GM19351 (cell line): ENCODE measurements around the gene RRN3.
A peak's percentile ranks its signal among the peaks of the same experiment; 100 is the strongest.
"Not testable (repeated sequence)": the region's sequence is repeated elsewhere in the genome, so short reads cannot be mapped to it uniquely, and the experiment has no call there.

Experiments used
- ATAC-seq: cut with Tn5 transposase; IDR thresholded peaks from one replicate; pipeline ENCODE4 v1.9.1; 2021; ENCODE audit warnings: mild to moderate bottlenecking, moderate library complexity; ENCODE audit not compliant: unreplicated experiment

The RRN3 gene

GRCh38 chr16:15029749-15030148, 64.3 kb downstream of the RRN3 start:
- ATAC-seq = not testable (repeated sequence)

DNA sequence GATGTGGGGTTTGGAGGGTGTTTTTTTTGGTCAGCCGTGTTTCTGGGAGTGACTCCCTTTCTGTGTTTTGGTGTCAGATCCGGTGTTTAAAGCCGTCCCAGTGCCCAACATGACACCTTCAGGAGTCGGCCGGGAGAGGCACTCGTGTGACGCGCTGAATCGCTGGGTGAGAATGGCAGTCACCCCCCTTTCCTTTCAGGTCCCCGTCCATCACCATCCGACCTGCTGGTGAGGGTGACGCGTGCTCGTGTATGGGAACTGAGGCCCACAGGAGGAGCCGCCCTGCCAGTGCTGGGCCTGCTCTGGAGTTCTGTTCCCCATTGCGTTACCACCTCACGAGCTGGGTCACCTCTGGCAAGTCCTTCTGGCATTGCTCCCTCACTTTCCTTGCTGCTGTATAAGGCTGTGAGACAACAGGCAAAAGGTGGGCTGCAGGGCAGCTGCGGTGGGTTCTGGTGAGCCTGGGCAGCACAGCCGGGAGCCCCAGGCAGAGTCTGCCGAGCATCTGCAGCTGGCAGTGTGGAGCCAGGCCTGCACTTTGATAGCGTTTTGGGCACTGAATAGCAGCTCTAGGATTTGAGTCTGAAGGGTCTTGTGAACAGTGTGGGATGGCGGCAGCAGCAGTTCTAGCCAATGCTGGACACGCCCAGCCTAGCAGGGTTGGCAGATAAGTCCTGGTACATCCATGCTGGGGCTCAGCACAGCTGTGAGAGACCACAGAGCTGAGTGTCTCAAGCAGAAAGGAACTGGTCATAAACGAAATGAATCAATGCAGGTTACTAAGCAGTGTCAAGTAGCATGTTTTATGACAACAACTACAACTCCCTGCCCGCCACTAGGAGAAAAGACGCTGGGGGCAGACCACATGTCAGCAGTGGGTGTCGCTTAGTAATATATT, 65.0 kb downstream of the RRN3 start:
- ATAC-seq = not testable (repeated sequence)

GRCh38 chr16:15028345-15028715, 65.7 kb downstream of the RRN3 start:
- not testable (repeated sequence) for ATAC-seq

DNA sequence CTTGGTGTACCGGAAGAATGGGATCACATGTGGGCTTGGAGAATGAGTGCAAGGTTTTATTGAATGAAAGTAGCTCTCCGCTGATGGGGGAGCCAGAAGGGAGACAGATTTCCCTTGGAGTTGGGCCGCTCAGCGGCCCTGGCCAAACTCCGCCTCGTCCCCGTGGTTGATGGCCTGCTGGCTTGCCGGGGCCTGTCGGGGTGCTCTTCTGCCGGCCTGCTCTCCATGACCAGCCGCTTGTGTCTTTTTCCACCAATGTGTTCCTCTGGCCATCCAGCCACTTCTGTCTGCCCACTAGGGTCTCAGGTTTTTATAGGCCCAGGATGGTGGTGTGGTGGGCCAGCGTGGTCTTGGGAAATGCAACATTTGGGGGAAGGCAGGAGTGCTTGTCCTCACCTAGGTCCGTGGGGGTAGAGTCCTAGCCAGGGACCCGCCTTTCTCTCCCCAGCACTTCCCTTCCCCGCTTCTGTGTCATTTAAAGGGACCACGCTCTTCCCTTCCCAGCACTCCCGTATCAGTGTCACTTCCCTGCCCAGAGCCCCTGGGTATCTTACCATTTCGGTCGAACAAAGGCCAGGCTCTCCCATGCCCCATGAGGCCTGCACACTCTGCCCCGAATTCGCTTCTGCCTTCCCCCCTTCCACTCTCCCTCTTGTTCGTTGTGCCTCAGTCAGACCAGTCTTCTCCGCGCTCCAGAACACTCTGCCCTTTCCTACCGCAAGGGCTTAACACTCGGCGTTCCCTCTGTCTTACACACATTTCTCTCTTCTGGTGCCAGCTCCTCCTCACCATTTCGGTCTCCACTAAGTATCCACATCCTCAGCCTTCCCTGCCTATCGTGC, 66.3 kb downstream of the RRN3 start:
- not testable (repeated sequence) for ATAC-seq

- ATAC-seq = not testable (repeated sequence)
These were observed 67.0 kb downstream of the RRN3 start for GRCh38 chr16:15027051-15027450.

GRCh38 chr16:15025234-15025951, 68.7 kb downstream of the RRN3 start:
- ATAC-seq = not testable (repeated sequence)

- ATAC-seq = not testable (repeated sequence)
These were observed 69.2 kb downstream of the RRN3 start for GRCh38 chr16:15024858-15025199.

GRCh38 chr16:15023381-15024077, 70.5 kb downstream of the RRN3 start:
- not testable (repeated sequence) for ATAC-seq

DNA sequence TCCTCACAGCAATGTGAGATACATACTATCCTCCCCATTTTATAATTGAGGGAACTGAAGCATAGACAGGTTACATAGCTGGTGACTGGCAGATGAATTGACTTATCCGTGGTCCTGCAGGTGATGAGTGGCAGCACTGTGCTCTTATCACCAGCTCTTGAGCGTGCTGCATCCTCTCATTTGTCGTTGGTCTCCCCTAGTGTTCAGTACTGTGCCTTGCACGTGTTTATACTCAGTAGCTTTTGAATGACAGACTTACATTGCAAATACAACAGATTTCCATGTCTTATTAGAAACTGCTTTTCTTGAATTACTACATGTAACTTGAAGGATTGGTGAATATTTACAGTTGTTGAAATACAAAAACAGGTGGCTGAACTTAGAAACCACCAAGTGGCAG, 71.9 kb downstream of the RRN3 start:
- peak; percentile 97 for ATAC-seq

GRCh38 chr16:15021429-15021828, 72.6 kb downstream of the RRN3 start:
- not testable (repeated sequence) for ATAC-seq

- ATAC-seq = not testable (repeated sequence)
These were observed 77.0 kb downstream of the RRN3 start for GRCh38 chr16:15016951-15017580.

DNA sequence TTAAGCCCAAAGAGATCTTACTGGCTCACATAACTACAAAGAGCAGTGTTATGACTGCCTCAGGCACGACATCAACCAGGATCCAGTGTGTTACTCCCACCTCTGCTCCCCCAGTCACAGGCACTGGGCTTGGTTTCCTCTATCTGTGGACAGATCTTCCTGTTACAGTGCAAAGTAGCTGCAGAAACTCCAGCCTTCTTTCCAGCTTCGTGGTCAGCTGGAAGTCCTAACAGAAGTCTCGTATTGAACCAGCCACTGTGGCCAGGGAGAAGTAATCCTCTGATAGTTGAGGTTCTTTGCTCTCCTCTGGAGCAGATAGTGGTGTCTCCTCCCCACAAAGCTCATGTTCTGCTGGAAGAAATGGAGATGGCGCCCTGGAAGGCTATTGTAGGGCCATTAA, 77.7 kb downstream of the RRN3 start:
- ATAC-seq = not testable (repeated sequence)

DNA sequence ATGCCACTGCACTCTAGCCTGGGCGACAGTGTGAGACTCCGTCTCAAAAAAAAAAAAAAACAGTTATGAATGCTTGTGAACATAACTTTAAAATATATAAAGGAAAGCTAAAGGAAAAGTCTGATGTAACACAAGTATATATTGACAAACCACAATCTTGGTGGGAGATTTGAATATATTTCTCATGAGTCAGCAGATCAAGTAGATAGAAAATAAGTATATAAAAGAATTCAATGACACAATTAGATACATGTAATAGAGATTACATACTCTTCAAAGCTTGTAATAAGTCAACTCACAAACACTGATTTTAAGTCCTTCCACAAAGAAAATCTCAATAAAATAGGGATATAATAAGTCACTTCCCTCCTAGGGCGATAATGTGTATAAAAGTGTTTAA, 78.4 kb downstream of the RRN3 start:
- not testable (repeated sequence) for ATAC-seq

- ATAC-seq = not testable (repeated sequence)
These were observed 81.1 kb downstream of the RRN3 start for GRCh38 chr16:15012941-15013340.
